ENCODE measurements around the gene MOCS3. TPM values are rescaled to one million over a fixed set of nuclear protein-coding genes. Genes with fewer than 3 reads are reported as not detected.

The MOCS3 gene
- total and polyA plus RNA-seq, 2 of the 13 experiments (the other 11 are each of a cell fraction or from before 2014, with no cell fraction given): 3.7 to 8.4 TPM

DNA sequence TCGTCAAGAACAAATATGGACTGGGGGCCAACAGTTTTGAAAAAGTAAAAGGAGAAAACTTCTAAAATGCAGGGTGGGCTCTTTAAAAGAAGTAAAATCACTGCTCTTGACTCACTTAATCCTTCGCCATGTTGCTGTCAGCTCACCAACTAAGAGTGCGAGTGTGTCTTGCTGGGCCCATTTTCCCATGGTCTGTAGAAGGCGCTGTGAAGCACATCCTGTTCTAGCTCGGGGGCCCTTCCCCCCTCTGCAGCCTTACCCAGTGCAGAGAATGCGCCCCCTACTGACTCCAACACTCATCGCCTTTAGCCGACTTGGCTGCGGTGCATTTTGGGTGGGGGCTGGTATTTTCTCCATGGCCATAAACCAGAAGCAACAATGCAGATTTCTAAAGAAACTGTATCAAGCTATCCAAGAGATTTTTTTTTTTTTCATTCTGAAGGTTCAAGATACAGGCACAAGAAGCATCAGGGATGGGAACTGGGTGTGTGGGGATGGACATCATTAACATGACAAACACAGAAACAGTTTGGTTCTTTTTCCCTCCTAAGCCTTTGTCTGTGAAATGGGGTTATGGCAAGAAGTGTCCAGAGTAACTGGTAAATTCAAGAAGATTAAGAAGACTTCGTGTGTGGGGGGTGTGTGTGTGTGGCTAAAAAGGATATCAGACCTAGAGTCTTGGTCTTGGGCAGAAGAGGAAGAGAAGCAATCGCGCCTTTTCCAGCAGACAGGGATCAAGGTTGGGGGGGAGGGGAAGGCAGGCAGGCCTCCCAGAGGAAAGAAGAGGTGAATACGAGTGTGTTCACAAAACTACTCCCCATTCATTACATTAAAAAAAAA, 29.1 kb upstream of the MOCS3 start (continued):
- TF ChIP-seq ZNF234 (CRISPR knock-in tag; conservative IDR thresholded peaks at IDR 0.05) (no peak; the same call in 1 of the 2 replicates), HOXA7 (CRISPR knock-in tag; IDR thresholded peaks at IDR 0.05) (no peak), HOXA5 (CRISPR knock-in tag; IDR thresholded peaks at IDR 0.05) (no peak), GTF2F1 (IDR thresholded peaks at IDR 0.05; ENCODE audit: low read length) (0 out of 2 replicates have a peak, but pooled peaks have one; percentile 17), NR2F2 (IDR thresholded peaks at IDR 0.05; ENCODE audit: borderline replicate concordance, low read depth) (peak; percentile 64; the same call in 1 of the 2 replicates), ZNF703 (CRISPR knock-in tag; IDR thresholded peaks at IDR 0.05; ENCODE audit: borderline replicate concordance) (no peak), ZNF124 (CRISPR knock-in tag; IDR thresholded peaks at IDR 0.05) (peak; percentile 58; the same call in 1 of the 2 replicates), TAF15 (IDR thresholded peaks at IDR 0.05; ENCODE audit: low read depth, low read length, poor library complexity, severe bottlenecking) (no peak), ISL2 (CRISPR knock-in tag; IDR thresholded peaks at IDR 0.05) (peak; percentile 67; the same call in 1 of the 2 replicates), ZSCAN20 (CRISPR knock-in tag; IDR thresholded peaks at IDR 0.05; ENCODE audit: borderline replicate concordance) (no peak; the same call in 1 of the 2 replicates), ZNF292 (CRISPR knock-in tag; IDR thresholded peaks at IDR 0.05; ENCODE audit: borderline replicate concordance, low read depth) (peak; percentile 86; the same call in 1 of the 2 replicates), ATF7-NPFF (CRISPR knock-in tag; IDR thresholded peaks at IDR 0.05; ENCODE audit: low read depth) (0 out of 2 replicates have a peak, but pooled peaks have one; percentile 41), SMAD1 (CRISPR knock-in tag; IDR thresholded peaks at IDR 0.05; ENCODE audit: borderline replicate concordance, low read depth) (no peak; the same call in 1 of the 2 replicates), ZNF337 (CRISPR knock-in tag; IDR thresholded peaks at IDR 0.05; ENCODE audit: borderline replicate concordance, low read depth) (peak; percentile 88; the same call in 1 of the 2 replicates), RFX1 (IDR thresholded peaks at IDR 0.05) (no peak), STAT5B (CRISPR knock-in tag; IDR thresholded peaks at IDR 0.05) (no peak), ZNF557 (CRISPR knock-in tag; IDR thresholded peaks at IDR 0.05) (no peak), MXD4 (CRISPR knock-in tag; IDR thresholded peaks at IDR 0.05) (no peak; the same call in none of the 2 replicates)
- TF ChIP-seq, protein P1, sequence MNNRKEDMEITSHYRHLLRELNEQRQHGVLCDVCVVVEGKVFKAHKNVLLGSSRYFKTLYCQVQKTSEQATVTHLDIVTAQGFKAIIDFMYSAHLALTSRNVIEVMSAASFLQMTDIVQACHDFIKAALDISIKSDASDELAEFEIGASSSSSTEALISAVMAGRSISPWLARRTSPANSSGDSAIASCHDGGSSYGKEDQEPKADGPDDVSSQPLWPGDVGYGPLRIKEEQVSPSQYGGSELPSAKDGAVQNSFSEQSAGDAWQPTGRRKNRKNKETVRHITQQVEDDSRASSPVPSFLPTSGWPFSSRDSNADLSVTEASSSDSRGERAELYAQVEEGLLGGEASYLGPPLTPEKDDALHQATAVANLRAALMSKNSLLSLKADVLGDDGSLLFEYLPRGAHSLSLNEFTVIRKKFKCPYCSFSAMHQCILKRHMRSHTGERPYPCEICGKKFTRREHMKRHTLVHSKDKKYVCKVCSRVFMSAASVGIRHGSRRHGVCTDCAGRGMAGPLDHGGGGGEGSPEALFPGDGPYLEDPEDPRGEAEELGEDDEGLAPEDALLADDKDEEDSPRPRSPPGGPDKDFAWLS (CRISPR knock-in tag; IDR thresholded peaks at IDR 0.05; ENCODE audit: borderline replicate concordance): no peak
- TF ChIP-seq, protein P2, sequence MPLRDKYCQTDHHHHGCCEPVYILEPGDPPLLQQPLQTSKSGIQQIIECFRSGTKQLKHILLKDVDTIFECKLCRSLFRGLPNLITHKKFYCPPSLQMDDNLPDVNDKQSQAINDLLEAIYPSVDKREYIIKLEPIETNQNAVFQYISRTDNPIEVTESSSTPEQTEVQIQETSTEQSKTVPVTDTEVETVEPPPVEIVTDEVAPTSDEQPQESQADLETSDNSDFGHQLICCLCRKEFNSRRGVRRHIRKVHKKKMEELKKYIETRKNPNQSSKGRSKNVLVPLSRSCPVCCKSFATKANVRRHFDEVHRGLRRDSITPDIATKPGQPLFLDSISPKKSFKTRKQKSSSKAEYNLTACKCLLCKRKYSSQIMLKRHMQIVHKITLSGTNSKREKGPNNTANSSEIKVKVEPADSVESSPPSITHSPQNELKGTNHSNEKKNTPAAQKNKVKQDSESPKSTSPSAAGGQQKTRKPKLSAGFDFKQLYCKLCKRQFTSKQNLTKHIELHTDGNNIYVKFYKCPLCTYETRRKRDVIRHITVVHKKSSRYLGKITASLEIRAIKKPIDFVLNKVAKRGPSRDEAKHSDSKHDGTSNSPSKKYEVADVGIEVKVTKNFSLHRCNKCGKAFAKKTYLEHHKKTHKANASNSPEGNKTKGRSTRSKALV (CRISPR knock-in tag; IDR thresholded peaks at IDR 0.05): no peak; the same call in 1 of the 2 replicates
- TF ChIP-seq, protein P3, sequence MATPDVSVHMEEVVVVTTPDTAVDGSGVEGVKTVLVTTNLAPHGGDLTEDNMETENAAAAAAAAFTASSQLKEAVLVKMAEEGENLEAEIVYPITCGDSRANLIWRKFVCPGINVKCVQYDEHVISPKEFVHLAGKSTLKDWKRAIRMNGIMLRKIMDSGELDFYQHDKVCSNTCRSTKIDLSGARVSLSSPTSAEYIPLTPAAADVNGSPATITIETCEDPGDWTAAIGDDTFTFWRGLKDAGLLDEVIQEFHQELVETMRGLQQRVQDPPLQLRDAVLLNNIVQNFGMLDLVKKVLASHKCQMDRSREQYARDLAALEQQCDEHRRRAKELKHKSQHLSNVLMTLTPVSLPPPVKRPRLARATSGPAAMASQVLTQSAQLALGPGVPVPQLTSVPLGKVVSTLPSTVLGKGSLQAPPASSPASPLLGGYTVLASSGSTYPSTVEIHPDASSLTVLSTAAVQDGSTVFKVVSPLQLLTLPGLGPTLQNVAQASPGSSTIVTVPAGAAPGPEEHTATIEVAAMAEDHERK (CRISPR knock-in tag; IDR thresholded peaks at IDR 0.05; ENCODE audit: low read depth): no peak
- TF ChIP-seq, protein P4, sequence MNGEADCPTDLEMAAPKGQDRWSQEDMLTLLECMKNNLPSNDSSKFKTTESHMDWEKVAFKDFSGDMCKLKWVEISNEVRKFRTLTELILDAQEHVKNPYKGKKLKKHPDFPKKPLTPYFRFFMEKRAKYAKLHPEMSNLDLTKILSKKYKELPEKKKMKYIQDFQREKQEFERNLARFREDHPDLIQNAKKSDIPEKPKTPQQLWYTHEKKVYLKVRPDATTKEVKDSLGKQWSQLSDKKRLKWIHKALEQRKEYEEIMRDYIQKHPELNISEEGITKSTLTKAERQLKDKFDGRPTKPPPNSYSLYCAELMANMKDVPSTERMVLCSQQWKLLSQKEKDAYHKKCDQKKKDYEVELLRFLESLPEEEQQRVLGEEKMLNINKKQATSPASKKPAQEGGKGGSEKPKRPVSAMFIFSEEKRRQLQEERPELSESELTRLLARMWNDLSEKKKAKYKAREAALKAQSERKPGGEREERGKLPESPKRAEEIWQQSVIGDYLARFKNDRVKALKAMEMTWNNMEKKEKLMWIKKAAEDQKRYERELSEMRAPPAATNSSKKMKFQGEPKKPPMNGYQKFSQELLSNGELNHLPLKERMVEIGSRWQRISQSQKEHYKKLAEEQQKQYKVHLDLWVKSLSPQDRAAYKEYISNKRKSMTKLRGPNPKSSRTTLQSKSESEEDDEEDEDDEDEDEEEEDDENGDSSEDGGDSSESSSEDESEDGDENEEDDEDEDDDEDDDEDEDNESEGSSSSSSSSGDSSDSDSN (CRISPR knock-in tag; IDR thresholded peaks at IDR 0.05): peak; percentile 87

Measured in HepG2 (cell line).